ENCODE measurements around the gene CIRBP. TPM values are rescaled to one million over a fixed set of nuclear protein-coding genes. Genes with fewer than 3 reads are reported as not detected.

The CIRBP gene
- total RNA-seq, 2 experiments from 2014 or later = 278 to 309 TPM

GRCh38 chr19:1270854-1271527 is 1.9 kb downstream of the CIRBP start:
- ChIA-PET CTCF (ENCODE audit: unreplicated experiment) (no interaction called here), POLR2A (no interaction called here)
- peak; percentile 48 for DNase-seq (ENCODE audit: low spot score)
- peaks cover 47% of the 10 kb centered on the region for H3K79me2 ChIP-seq (ENCODE audit: insufficient read depth, low read depth, low read length)
- H3K4me3 ChIP-seq (ENCODE audit: low read depth, low read length, poor library complexity, severe bottlenecking) = peak overlapping the region; percentile 82
- peak overlapping the region; percentile 69 for H3K27ac ChIP-seq (ENCODE audit: low read depth, low read length, poor library complexity, severe bottlenecking)
- peaks cover 74% of the 10 kb centered on the region for H3K4me1 ChIP-seq (ENCODE audit: insufficient read depth, low read length, poor library complexity, severe bottlenecking)
- TF ChIP-seq EZH2phosphoT487 (IDR thresholded peaks at IDR 0.05; ENCODE audit: borderline replicate concordance, low read depth, low read length) (no peak), CTCF (conservative IDR thresholded peaks at IDR 0.05; ENCODE audit: low read length) (no peak)
- peak overlapping the region; percentile 100 for H3K4me2 ChIP-seq (ENCODE audit: low read length)
- no peak overlapping the region for H2AFZ ChIP-seq (ENCODE audit: low read length)
- peaks cover 3% of the 10 kb centered on the region; the same call in 1 of the 2 replicates for H4K20me1 ChIP-seq (ENCODE audit: insufficient read depth, low read length)
- peaks cover 57% of the 10 kb centered on the region for H3K36me3 ChIP-seq (ENCODE audit: insufficient read depth, low read length)
- H3K9me2 ChIP-seq (ENCODE audit: insufficient read depth, low read length) = no peaks in the 10 kb centered on the region
- intact Hi-C loops (cut with micrococcal nuclease; ENCODE audit: unreplicated experiment) = no loop called here
- BruUV-seq (replicated peaks) = no TSS peak
- H3K9me3 ChIP-seq (ENCODE audit: low read length) = no peaks in the 10 kb centered on the region

GRCh38 chr19:1271528-1272422 is 2.6 kb downstream of the CIRBP start:
- Histone ChIP-seq H3K9me3 (ENCODE audit: low read length) (no peaks in the 10 kb centered on the region), H3K4me1 (ENCODE audit: insufficient read depth, low read length, poor library complexity, severe bottlenecking) (peaks cover 71% of the 10 kb centered on the region), H3K4me2 (ENCODE audit: low read length) (peak overlapping the region; percentile 100), H3K27ac (ENCODE audit: low read depth, low read length, poor library complexity, severe bottlenecking) (peak overlapping the region; percentile 69), H2AFZ (ENCODE audit: low read length) (no peak overlapping the region), H3K79me2 (ENCODE audit: insufficient read depth, low read depth, low read length) (peaks cover 54% of the 10 kb centered on the region), H3K36me3 (ENCODE audit: insufficient read depth, low read length) (peaks cover 63% of the 10 kb centered on the region), H3K4me3 (ENCODE audit: low read depth, low read length, poor library complexity, severe bottlenecking) (peak overlapping the region; percentile 82), H4K20me1 (ENCODE audit: insufficient read depth, low read length) (peaks cover 3% of the 10 kb centered on the region; the same call in 1 of the 2 replicates), H3K9me2 (ENCODE audit: insufficient read depth, low read length) (no peaks in the 10 kb centered on the region)
- intact Hi-C loops (cut with micrococcal nuclease; ENCODE audit: unreplicated experiment) = no loop called here
- no peak for DNase-seq (ENCODE audit: low spot score)
- BruUV-seq (replicated peaks) = no TSS peak
- ChIA-PET POLR2A (no interaction called here), CTCF (ENCODE audit: unreplicated experiment) (no interaction called here)
- no peak for TF ChIP-seq CTCF (conservative IDR thresholded peaks at IDR 0.05; ENCODE audit: low read length)
- TF ChIP-seq EZH2phosphoT487 (IDR thresholded peaks at IDR 0.05; ENCODE audit: borderline replicate concordance, low read depth, low read length) = no peak

All from OCI-LY7 (cell line).